Calu3 (cell line): ENCODE measurements around the gene PADI1. TPM values are rescaled to one million over a fixed set of nuclear protein-coding genes. Genes with fewer than 3 reads are reported as not detected.

Experiments used
- BruUV-seq: library from RNA; stranded (reverse); fragments of 400-500 nt; replicated peaks from 2 replicates; lab custom pipeline; 2021; lab: Mats Ljungman, UMichigan
- CTCF ChIA-PET: fragments of 300-600 bp; sonication (Branson Sonifier 250); formaldehyde crosslinking; loops from one replicate; lab custom pipeline; 2022; ENCODE audit warnings: antibody characterized with exemption; lab: Charles Lee
- DNase-seq: peaks from one replicate; pipeline ENCODE4 v3.0.0; 2022
- H3K27ac Mint-ChIP-seq: one replicate; pipeline ENCODE4 v1.8.0; 2022; ENCODE audit warnings: mixed read lengths; ENCODE audit not compliant: unreplicated experiment
- H3K27me3 Mint-ChIP-seq: one replicate; pipeline ENCODE4 v1.8.0; 2022; ENCODE audit warnings: mixed read lengths; ENCODE audit not compliant: unreplicated experiment
- H3K36me3 Mint-ChIP-seq: one replicate; pipeline ENCODE4 v1.8.0; 2022; ENCODE audit warnings: mild to moderate bottlenecking, moderate library complexity, mixed read lengths; ENCODE audit not compliant: insufficient read depth, unreplicated experiment
- H3K4me1 Mint-ChIP-seq: one replicate; pipeline ENCODE4 v1.8.0; 2022; ENCODE audit warnings: mild to moderate bottlenecking, low read depth, mixed read lengths; ENCODE audit not compliant: unreplicated experiment
- H3K4me3 Mint-ChIP-seq: one replicate; pipeline ENCODE4 v1.8.0; 2022; ENCODE audit warnings: mild to moderate bottlenecking, low read depth, moderate library complexity, mixed read lengths; ENCODE audit not compliant: unreplicated experiment
- H3K9me3 Mint-ChIP-seq: one replicate; pipeline ENCODE4 v1.8.0; 2022; ENCODE audit warnings: low read depth, mixed read lengths; ENCODE audit not compliant: unreplicated experiment
- CTCF ChIP-seq: fragments of 200-600 bp; IDR thresholded peaks from one replicate; pipeline ENCODE4 v1.8.0; 2022; ENCODE audit warnings: antibody characterized with exemption; ENCODE audit not compliant: unreplicated experiment
- intact Hi-C: fragments of 100-400 bp; cut with micrococcal nuclease; formaldehyde crosslinking; loops from one replicate; pipeline ENCODE4 v1.10.0; 2022; ENCODE audit not compliant: unreplicated experiment
- total RNA-seq: library from RNA; stranded (reverse); gene quantifications from 2 replicates; pipeline ENCODE4 v1.2.3, GENCODE V29; 2022

PADI1 gene
- total RNA-seq, 1 experiment from 2014 or later: 2.3 TPM

GRCh38 chr1:17228619-17229018, 23.7 kb downstream of the PADI1 start:
- Mint-ChIP-seq H3K27ac (no peak overlapping the region), H3K4me3 (no peak overlapping the region), H3K4me1 (peaks cover 50% of the 10 kb centered on the region), H3K27me3 (no peaks in the 10 kb centered on the region), H3K9me3 (no peaks in the 10 kb centered on the region), H3K36me3 (peaks cover 22% of the 10 kb centered on the region)
- TF ChIP-seq CTCF: no peak
- intact Hi-C loops: no loop called here
- BruUV-seq: no TSS peak
- DNase-seq: no peak
- CTCF ChIA-PET: interaction anchor here (1.2 to 1.3 kb wide), 2 partner anchors 16 to 20 kb away, joined by 3 to 4 read pairs; no protein-coding TSS in a partner anchor

- Mint-ChIP-seq H3K27ac (peak overlapping the region; percentile 91), H3K4me3 (peak overlapping the region; percentile 9), H3K36me3 (peaks cover 25% of the 10 kb centered on the region), H3K4me1 (peaks cover 50% of the 10 kb centered on the region), H3K9me3 (no peaks in the 10 kb centered on the region), H3K27me3 (no peaks in the 10 kb centered on the region)
- no TSS peak for BruUV-seq
- DNase-seq: peak; percentile 50
- no peak for TF ChIP-seq CTCF
- intact Hi-C loops: no loop called here
- CTCF ChIA-PET: interaction anchor here (1.2 to 1.3 kb wide), 2 partner anchors 16 to 21 kb away, joined by 3 to 4 read pairs; no protein-coding TSS in a partner anchor
Observed at GRCh38 chr1:17229379-17229778, 24.5 kb downstream of the PADI1 start.

GRCh38 chr1:17230106-17230505, 25.2 kb downstream of the PADI1 start:
- Mint-ChIP-seq H3K27me3 (no peaks in the 10 kb centered on the region), H3K4me1 (peaks cover 58% of the 10 kb centered on the region), H3K36me3 (peaks cover 25% of the 10 kb centered on the region), H3K9me3 (no peaks in the 10 kb centered on the region), H3K4me3 (peak overlapping the region; percentile 9), H3K27ac (peak overlapping the region; percentile 91)
- CTCF ChIA-PET: no interaction called here
- no peak for TF ChIP-seq CTCF
- no TSS peak for BruUV-seq
- no peak for DNase-seq
- intact Hi-C loops: loop anchor here (10.0 kb wide), 2 partner anchors 105 to 175 kb away; no protein-coding TSS in a partner anchor

DNA sequence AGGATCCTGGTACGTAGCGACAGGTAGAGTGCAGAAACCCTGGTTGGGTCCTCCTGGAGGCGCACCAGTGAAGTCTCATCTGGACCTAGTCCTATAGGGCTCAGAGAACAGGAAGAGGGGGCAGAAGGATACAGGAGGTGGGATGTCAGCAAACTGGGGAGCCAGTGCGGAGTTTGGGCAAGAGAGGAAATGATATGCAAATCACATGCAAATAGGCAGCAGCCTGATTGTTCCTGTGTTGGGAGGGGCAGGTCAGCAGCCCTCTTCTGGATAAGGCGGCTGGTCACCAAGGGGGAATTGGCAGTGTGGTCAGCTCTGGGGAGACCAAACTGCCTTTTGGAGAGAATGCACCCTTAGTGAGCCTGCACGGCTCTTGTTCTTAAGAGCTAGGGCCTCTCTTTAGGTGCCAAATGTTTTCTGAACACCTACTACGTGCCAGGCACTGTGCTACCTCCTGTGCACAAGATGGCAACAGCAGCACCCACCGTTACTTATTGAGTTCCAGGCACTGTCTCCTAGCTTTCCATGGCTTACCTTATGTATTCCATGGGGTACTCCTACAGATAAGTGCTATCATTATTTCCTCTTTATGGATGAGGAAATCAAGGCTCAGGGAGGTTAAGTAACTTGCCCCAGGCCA, 25.9 kb downstream of the PADI1 start:
- no peaks in the 10 kb centered on the region for H3K9me3 Mint-ChIP-seq

More for the DNA sequence above, 25.9 kb downstream of the PADI1 start:
- no peaks in the 10 kb centered on the region for H3K27me3 Mint-ChIP-seq
- DNase-seq: no peak
- CTCF ChIA-PET: no interaction called here
- peak overlapping the region; percentile 27 for H3K27ac Mint-ChIP-seq
- H3K4me3 Mint-ChIP-seq: no peak overlapping the region
- intact Hi-C loops: loop anchor here (10.0 kb wide), 2 partner anchors 104 to 174 kb away; no protein-coding TSS in a partner anchor
- H3K36me3 Mint-ChIP-seq: peaks cover 25% of the 10 kb centered on the region
- BruUV-seq: no TSS peak
- peaks cover 65% of the 10 kb centered on the region for H3K4me1 Mint-ChIP-seq
- no peak for TF ChIP-seq CTCF
